CD4-positive, alpha-beta T cell treated with Interferon gamma for 1 hour (primary cell): Measurements from ENCODE around the gene FAH.

Experiments
- DNase-seq: peaks from one replicate; pipeline ENCODE4 v3.0.0-alpha.2; 2020

The FAH gene

GRCh38 chr15:80152180-80152895 lies 461 bp upstream of the FAH start:
- peak; percentile 96 for DNase-seq

- no peak for DNase-seq
These were observed 1.1 kb downstream of the FAH start for GRCh38 chr15:80153900-80154299.

GRCh38 chr15:80154336-80154735 lies 1.5 kb downstream of the FAH start:
- DNase-seq, result no peak

- no peak for DNase-seq
These were observed 2.2 kb downstream of the FAH start for GRCh38 chr15:80155001-80155377.

- peak; percentile 14 for DNase-seq
These were observed 2.8 kb downstream of the FAH start for GRCh38 chr15:80155378-80156175.

GRCh38 chr15:80156176-80156720 lies 3.4 kb downstream of the FAH start:
- no peak for DNase-seq

- no peak for DNase-seq
These were observed 4.4 kb downstream of the FAH start for GRCh38 chr15:80157215-80157614.

GRCh38 chr15:80159301-80159700 lies 6.5 kb downstream of the FAH start:
- DNase-seq, result no peak

- DNase-seq, result no peak
These were observed 7.2 kb downstream of the FAH start for GRCh38 chr15:80159811-80160569.

GRCh38 chr15:80160570-80161156 lies 7.9 kb downstream of the FAH start:
- DNase-seq, result peak; percentile 62

GRCh38 chr15:80161468-80162016 lies 8.7 kb downstream of the FAH start:
- DNase-seq, result no peak

GRCh38 chr15:80162059-80162554 lies 9.3 kb downstream of the FAH start:
- DNase-seq, result no peak

GRCh38 chr15:80163217-80163616 lies 10.4 kb downstream of the FAH start:
- no peak for DNase-seq

- DNase-seq, result no peak
These were observed 11.1 kb downstream of the FAH start for GRCh38 chr15:80163897-80164296.

- DNase-seq, result no peak
These were observed 15.1 kb downstream of the FAH start for GRCh38 chr15:80167936-80168335.

- no peak for DNase-seq
These were observed 15.6 kb downstream of the FAH start for GRCh38 chr15:80168421-80168820.

GRCh38 chr15:80169768-80170357 lies 17.1 kb downstream of the FAH start:
- no peak for DNase-seq

- DNase-seq, result no peak
These were observed 17.8 kb downstream of the FAH start for GRCh38 chr15:80170596-80170995.

GRCh38 chr15:80171787-80172186 lies 19.0 kb downstream of the FAH start:
- DNase-seq, result no peak

- DNase-seq, result no peak
These were observed 19.6 kb downstream of the FAH start for GRCh38 chr15:80172401-80172800.

- peak; percentile 60 for DNase-seq
These were observed 20.4 kb downstream of the FAH start for GRCh38 chr15:80173022-80173759.
